HEK293T (cell line): ENCODE measurements around the gene CEP76.

Experiments
- FOXA1 ChIP-seq: fragments of 450-650 bp; IDR thresholded peaks from 2 replicates; pipeline ENCODE4 v1.6.1; 2016; ENCODE audit warnings: mild to moderate bottlenecking
- FOXK2 ChIP-seq: fragments of 450-650 bp; IDR thresholded peaks from 2 replicates; pipeline ENCODE4 v1.6.1; 2016; ENCODE audit warnings: mild to moderate bottlenecking
- FOXM1 ChIP-seq: fragments of 450-650 bp; IDR thresholded peaks from 2 replicates; pipeline ENCODE4 v1.6.1; 2017; ENCODE audit warnings: mild to moderate bottlenecking, borderline replicate concordance

- TF ChIP-seq FOXA1 (no peak), FOXK2 (no peak), FOXM1 (no peak)
Observed at GRCh38 chr18:12699747-12700146, 2.8 kb downstream of the CEP76 start.
